DLD1 (cell line): Measurements from ENCODE around the gene SVOP.
"Not testable (repeated sequence)": the region's sequence is repeated elsewhere in the genome, so short reads cannot be mapped to it uniquely, and the experiment has no call there.

Source experiments
- in situ Hi-C: cut with HindIII; loops from 2 replicates; pipeline ENCODE4 v1.10.0; 2017; ENCODE audit warnings: low sequenced_read_pairs

SVOP gene

GRCh38 chr12:108896336-108896735, 124.5 kb downstream of the SVOP start:
- in situ Hi-C loops, result no loop called here

DNA sequence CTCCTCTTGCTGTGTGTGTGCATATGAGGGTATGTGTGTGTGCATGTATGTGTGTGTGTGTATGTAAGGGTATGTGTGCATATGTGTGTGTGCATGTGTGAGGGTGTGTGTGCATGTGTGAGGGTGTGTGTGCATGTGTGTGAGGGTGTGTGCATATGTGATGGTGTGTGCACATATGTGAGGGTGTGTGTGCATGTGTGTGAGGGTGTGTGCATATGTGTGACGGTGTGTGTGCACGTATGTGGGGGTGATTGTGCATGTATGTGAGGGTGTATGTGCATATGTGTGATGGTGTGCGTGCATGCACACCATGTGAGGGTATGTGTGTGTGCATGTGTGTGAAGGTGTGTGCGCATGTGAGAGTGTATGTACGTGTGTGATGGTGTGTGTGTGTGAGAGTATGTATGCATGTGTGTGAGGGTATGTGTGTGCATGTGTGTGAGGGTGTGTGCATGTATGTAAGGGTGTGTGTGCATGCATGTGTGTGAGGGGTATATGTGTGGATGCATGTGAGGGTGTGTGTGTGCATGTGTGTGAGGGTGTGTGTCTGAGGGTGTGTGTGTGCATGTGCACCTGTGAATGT, 125.6 kb downstream of the SVOP start:
- in situ Hi-C loops, result no loop called here

DNA sequence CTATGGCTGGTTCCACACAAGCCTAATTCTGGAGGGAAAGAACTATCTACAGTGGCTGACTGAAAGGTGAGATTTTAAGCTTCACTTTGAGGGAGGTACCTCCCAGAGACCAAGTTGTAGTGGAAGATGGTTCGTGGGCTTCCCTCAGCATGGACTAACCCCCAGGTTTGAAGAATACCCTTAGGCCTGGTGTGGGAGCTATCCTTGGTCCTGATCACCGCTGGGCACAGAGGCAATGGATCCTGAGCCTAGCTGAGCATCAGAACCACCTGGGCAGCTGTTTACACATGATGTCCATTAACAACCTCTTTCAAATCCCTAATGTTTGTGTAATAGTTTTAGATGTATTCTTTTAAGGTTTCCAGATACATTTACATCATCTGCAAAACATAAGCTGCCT, 130.7 kb downstream of the SVOP start:
- in situ Hi-C loops, result no loop called here

DNA sequence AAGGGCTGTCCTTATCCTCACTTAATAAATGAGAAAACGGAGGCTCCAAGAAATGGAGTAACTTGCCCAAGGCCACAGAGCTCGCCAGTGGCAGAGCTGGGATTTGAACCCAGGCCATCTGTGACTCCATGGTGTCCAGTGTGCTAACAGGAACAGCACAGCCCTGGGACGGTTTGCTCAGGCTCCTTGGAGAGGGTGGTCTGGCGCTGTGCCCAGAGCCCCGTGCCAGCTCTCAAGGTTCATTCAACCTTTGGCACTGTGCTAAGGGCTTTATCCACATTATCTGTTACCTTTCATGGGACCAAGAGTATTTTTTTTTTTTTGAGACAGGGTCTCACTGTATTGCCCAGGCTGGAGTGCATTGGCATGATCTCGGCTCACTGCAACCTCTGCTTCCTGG, 132.8 kb downstream of the SVOP start:
- in situ Hi-C loops, result no loop called here

DNA sequence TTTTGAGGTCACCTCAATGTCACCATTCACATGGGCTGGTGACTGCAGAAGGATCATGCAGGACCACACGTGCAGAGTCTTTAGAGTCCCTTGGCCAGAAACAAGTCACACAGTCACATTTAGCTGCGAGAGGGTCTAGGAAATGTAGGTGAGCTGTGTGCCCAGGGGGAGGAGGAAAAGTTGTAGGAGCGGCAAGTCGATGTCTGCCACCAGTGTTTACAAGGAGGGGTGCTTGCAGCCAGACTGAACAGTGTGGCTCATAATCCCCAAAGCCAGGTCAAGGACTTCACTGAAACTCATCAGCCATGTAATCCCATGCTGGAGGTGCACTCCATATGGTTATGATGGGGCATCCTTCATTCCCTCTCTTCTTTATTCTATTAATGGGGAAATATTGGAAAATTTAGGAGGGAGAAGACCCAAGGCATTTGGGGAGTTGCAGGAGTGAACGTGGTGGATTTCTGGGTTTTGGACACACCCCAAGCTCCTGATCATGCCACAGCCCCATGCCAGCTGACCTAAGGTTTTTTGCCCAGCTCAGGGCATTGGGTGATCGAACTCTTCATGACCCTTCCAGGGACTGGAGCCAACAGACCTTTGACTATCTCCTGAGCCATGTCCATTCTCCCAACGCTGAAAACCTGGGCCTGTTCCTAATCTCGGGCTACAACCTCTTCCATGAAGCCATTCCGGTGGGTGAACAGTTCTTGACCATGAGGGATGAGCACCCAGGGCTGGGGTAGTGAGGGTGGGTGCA, 133.8 kb downstream of the SVOP start:
- in situ Hi-C loops, result no loop called here

DNA sequence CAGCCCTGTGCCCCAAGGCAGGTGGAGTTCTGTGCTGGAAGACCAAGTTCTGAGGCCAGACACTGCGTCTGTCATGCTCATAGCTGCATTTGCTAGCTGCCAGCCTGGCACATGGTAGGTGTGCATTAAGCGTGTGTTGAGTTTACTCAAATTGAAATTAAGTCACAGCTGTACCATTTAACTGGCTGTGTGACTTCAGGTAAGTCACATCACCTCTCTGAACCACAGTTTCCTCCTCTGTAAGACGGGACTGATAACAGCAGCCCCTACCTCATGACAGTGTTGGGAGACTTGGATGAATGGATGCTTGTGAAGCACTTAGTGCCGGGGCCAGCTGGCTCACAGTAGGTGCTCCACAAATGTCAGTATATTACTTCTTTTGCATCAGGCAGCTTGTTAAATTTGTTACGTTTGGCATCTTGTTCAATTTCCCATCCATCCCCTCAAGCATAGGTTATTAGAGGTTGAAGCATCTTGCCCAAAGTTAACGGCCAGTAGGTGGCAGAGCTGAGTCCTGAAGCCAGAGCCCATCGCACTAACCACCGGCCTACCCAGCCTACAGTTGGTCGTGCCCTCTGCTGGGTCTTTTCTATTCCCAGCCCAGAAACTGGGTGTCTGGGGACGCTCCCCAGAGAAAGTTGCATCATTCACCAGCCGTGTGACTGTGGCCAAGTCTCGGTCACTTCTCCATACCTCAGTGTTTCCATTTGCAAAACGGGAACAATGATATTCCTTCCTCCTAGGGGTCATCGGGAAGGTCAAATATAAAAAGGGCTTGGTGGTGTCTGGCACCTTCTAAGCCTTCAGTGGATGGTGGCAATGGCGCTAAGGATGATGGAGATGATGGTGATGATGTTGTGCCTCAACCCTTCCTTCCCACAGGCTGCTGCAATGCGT, 136.5 kb downstream of the SVOP start:
- in situ Hi-C loops, result no loop called here

GRCh38 chr12:108881953-108882352, 138.9 kb downstream of the SVOP start:
- in situ Hi-C loops, result no loop called here

DNA sequence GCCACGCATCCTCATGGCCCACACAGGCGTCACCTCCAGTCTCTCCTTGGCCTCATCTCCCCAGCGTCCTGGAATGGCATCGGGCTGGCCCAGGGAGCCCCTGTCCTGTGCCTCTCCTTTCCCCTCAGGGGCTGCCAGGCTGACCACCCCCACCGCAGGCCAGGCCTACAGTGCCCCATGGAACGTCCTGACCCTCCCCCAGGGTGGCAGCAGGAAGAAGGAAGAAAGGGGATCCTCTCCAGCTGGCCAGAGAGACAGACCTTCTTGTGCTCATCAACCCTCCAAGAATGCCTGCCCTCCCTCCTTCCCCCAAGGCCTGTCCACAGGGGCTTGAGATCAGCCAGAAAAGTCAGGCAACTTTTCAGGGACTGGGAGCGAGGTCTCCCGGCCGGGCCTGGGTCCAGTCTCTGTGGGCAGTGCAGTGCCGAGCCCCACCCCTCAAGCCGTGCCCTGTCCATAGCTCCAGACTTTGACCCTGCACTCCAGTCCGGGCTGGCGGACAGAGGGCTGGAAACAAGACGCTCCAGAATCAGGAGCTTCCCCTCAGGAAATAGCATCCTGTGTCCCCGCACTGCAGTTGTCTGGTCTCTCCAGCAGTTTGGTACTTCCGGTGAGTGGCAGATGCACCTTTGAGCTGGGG, 141.1 kb downstream of the SVOP start, which contains the start of gene DAO:
DAO (plus strand) TSS at position 478 of the 640 bp plus-strand sequence. CDS start 4,915 bp downstream, outside the sequence.
- in situ Hi-C loops, result no loop called here

GRCh38 chr12:108876550-108876949, 144.3 kb downstream of the SVOP start:
- in situ Hi-C loops, result no loop called here

GRCh38 chr12:108875682-108876361, 145.0 kb downstream of the SVOP start:
- in situ Hi-C loops, result no loop called here

DNA sequence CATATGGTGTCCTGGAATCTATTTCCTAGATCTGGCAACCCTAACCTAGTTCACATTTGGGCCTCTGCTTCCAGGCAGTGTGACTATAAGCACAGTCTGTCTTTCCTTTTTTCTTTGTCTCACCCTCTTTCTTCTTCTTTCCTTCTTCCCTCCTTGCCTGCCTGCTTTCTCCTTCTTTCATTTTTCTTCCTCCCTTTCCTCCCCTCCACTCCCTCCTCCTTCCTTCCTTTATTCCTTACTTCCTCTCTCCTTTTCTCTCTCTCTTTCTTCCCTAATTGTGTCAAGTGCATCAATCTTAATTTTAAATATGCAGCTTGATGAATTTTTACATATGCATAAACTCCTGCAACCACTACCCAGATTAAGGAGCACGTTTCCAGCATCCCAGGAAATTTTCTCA, 145.6 kb downstream of the SVOP start:
- in situ Hi-C loops, result no loop called here

DNA sequence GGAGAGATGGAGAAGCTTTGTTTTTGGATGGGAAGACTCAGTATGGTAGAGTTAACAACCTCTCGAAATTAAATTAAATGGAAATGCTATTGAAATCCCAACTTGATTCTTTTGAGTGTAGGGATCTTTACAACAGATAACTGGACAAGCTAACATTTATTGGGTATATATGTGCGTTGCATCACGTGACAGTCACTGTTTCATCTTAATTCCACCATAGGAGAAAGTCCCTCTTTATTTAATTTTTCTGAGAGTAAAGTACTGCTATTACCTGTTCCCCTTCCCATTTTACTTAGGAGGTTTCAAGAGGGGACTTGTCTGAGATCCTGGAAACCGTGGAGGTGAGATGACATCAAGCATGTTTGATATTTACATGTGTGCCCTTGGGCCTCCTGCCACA, 152.1 kb downstream of the SVOP start:
- in situ Hi-C loops, result no loop called here

GRCh38 chr12:108866083-108866482, 154.8 kb downstream of the SVOP start:
- in situ Hi-C loops, result not testable (repeated sequence)

DNA sequence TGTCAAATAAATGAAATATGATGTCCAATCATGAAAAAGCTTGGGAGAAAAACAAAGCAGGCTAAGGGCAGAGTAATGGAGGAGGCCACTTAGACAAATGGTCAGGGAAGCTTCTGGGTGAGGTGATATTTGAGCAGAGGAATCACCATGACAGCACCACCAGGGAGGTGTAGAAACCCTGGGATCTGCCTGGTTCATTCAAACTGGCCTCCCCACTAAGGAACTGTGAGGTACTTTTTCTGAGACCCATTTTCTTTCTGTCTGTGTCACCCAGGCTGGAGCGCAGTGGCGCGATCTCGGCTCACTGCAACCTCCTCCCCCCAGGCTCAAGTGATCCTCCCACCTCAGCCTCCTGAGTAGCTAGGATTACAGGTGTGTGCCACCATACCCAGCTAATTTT, 155.7 kb downstream of the SVOP start:
- in situ Hi-C loops, result no loop called here

DNA sequence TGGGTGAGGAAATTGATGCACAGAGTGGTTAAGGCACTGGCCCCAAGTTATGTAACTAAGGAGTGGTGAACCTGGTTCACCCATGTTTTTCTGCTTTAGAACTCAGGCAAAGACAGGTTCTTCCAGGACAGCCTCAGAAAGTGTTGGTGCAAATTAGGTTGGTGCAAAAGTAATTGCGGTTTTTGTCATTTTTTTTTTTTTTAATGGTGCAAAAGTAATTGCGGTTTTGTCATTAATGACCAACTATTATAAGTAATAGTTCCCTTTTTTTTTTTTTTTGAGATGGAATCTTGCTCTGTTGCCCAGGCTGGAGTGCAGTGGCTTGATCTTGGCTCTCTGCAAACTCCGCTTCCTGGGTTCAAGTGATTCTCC, 158.3 kb downstream of the SVOP start:
- in situ Hi-C loops, result no loop called here

GRCh38 chr12:108861878-108862587, 158.8 kb downstream of the SVOP start:
- in situ Hi-C loops, result no loop called here

DNA sequence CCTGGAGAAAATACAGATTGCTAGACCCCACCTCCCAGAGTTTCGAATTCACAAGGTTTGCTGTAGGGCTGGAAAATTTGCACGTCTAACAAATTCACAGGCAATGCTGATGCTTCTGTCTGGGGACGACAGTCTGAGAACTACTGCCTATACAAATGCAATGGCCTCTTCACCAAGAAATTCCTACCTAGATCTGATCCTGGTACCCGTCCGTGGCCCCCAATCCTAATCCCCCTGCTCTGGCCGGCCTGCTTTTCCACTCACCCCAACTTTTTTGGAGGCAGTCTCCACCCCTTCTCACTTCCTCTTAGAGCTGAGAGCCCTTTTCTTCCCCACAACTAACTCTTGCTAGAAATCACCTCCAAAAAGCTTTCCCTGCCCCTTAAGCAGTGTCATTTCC, 160.4 kb downstream of the SVOP start:
- in situ Hi-C loops, result no loop called here

GRCh38 chr12:108859923-108860291, 161.0 kb downstream of the SVOP start:
- in situ Hi-C loops, result no loop called here

DNA sequence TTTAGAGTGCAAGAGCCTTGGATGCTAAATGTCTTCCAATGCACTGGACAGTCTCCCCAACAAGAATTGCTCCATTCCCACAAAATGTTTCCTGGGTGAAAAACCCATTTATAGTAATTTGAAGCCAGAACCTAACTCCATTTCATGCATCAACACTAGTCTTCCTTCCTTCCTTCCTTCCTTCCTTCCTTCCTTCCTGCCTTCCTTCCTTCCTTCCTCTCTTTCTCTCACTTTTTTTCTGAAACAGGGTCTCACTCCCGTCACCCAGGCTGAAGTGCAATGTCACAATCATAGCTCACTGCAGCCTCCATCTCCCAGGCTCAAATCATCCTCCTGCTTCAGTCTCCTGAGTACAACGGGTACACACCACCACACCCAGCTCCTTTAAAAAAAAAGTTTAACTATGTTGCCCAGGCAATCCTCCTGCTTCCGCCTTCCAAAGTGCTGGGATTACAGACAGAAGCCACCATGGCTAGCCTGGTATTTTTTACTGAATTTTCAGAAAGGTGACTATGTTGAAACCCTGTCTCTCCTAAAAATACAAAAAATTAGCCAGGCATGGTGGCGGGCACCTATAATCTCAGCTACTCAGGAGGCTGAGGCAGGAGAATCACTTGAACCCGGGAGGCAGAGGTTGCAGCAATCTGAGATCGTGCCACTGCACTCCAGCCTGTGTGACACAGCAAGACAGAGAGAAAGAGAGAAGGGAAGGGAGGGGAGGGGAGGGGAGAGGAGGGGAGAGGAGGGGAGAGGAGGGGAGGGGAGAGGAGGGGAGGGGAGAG, 161.5 kb downstream of the SVOP start:
- in situ Hi-C loops, result not testable (repeated sequence)
